MCF 10A (cell line): ENCODE results near the gene SKAP2. TPM values are rescaled to one million over a fixed set of nuclear protein-coding genes. Genes with fewer than 3 reads are reported as not detected.

Experiments used
- BruUV-seq: library from RNA; stranded (reverse); fragments of 400-500 nt; replicated peaks from 2 replicates; lab custom pipeline; 2021; lab: Mats Ljungman, UMichigan
- CTCF ChIA-PET: fragments of 300-600 bp; sonication (Branson Sonifier 250); formaldehyde crosslinking; extraction: SDS; loops from one replicate; lab custom pipeline; 2021; ENCODE audit warnings: antibody characterized with exemption, inconsistent platforms; lab: Yijun Ruan, JAX
- POLR2A ChIA-PET: fragments of 300-600, 350-650 bp; sonication (Branson Sonifier 250); formaldehyde crosslinking; extraction: SDS; loops from one replicate; lab custom pipeline; 2020; ENCODE audit warnings: antibody characterized with exemption, inconsistent platforms; lab: Yijun Ruan, JAX
- DNase-seq: peaks from one replicate; pipeline ENCODE4 v3.0.0-alpha.2; 2018; ENCODE audit not compliant: unreplicated experiment
- H3K27ac Mint-ChIP-seq: one replicate; pipeline ENCODE4 v1.8.0; 2022; ENCODE audit warnings: mild to moderate bottlenecking, low read depth, mixed read lengths; ENCODE audit not compliant: unreplicated experiment
- H3K27me3 Mint-ChIP-seq: one replicate; pipeline ENCODE4 v1.8.0; 2022; ENCODE audit warnings: mixed read lengths; ENCODE audit not compliant: insufficient read depth, unreplicated experiment
- H3K36me3 Mint-ChIP-seq: one replicate; pipeline ENCODE4 v1.8.0; 2022; ENCODE audit warnings: mild to moderate bottlenecking, moderate library complexity, mixed read lengths; ENCODE audit not compliant: insufficient read depth, unreplicated experiment
- H3K4me1 Mint-ChIP-seq: one replicate; pipeline ENCODE4 v1.8.0; 2022; ENCODE audit warnings: mixed read lengths; ENCODE audit not compliant: insufficient read depth, unreplicated experiment
- H3K4me3 Mint-ChIP-seq: one replicate; pipeline ENCODE4 v1.8.0; 2022; ENCODE audit warnings: mild to moderate bottlenecking, moderate library complexity, mixed read lengths; ENCODE audit not compliant: unreplicated experiment
- H3K9me3 Mint-ChIP-seq: one replicate; pipeline ENCODE4 v1.8.0; 2022; ENCODE audit warnings: mixed read lengths; ENCODE audit not compliant: unreplicated experiment
- intact Hi-C: fragments of 100-400 bp; cut with micrococcal nuclease; formaldehyde crosslinking; loops from 2 replicates; pipeline ENCODE4 v1.14.1; 2022
- total RNA-seq: library from RNA; stranded (reverse); gene quantifications from 2 replicates; pipeline ENCODE4 v1.2.3, GENCODE V29; 2022
- TF ChIP-seq, protein P1 (sequence below): fragments of 200-600 bp; IDR thresholded peaks from one replicate; pipeline ENCODE4 v1.8.0; 2022; ENCODE audit warnings: antibody characterized with exemption, mild to moderate bottlenecking; ENCODE audit not compliant: unreplicated experiment

The SKAP2 gene
- total RNA-seq, 1 experiment from 2014 or later = 27.5 TPM

DNA sequence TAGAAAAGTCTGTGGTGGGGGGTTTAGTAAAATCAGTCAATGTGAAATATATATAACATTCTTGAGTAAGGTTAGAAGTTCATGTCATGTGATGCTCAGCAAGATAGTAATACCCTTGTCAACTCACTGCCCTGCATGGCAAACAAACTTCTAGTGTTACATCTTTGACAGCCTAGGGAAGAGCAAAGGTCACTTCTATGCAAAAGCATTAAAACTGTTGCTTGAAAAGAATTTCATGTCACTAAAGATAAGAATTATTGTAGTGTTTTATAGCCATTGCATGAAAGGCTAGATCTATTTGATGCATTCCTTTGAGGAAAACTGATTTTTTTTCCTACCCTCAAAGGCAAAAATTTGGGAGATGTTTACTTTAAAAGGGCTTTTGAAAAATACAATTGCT lies 176.0 kb downstream of the SKAP2 start:
- H3K27ac Mint-ChIP-seq = no peak overlapping the region
- TF ChIP-seq, protein P1, sequence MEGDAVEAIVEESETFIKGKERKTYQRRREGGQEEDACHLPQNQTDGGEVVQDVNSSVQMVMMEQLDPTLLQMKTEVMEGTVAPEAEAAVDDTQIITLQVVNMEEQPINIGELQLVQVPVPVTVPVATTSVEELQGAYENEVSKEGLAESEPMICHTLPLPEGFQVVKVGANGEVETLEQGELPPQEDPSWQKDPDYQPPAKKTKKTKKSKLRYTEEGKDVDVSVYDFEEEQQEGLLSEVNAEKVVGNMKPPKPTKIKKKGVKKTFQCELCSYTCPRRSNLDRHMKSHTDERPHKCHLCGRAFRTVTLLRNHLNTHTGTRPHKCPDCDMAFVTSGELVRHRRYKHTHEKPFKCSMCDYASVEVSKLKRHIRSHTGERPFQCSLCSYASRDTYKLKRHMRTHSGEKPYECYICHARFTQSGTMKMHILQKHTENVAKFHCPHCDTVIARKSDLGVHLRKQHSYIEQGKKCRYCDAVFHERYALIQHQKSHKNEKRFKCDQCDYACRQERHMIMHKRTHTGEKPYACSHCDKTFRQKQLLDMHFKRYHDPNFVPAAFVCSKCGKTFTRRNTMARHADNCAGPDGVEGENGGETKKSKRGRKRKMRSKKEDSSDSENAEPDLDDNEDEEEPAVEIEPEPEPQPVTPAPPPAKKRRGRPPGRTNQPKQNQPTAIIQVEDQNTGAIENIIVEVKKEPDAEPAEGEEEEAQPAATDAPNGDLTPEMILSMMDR = no peak

DNA sequence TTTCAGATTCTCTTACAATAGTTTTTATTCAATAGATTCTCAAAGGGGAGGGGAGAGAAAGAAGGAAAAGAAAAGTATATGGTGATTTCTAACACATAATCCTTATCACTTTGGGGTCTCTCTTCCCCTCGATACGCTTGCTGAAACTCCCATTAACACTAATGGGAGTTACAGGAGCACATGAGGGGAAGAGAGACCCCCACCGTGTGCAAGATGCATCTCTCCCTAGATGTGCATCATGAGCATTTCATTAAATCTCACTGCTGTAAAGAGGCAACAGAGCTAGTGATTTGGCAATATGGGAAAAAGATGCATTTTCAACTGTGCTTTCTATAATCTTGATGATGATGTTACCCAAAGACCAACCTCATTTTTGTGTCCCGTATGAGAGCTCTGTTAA lies 177.4 kb downstream of the SKAP2 start:
- Mint-ChIP-seq H3K36me3 (peaks cover 4% of the 10 kb centered on the region), H3K4me1 (peaks cover 8% of the 10 kb centered on the region), H3K27me3 (no peaks in the 10 kb centered on the region), H3K4me3 (no peak overlapping the region), H3K9me3 (no peaks in the 10 kb centered on the region), H3K27ac (no peak overlapping the region)
- POLR2A ChIA-PET = interaction anchor here (0.7 to 2.1 kb wide), 5 partner anchors 156 to 456 kb away, joined by 3 to 12 read pairs (median 5); partner anchors contain the start of gene HOXA5
- BruUV-seq = no TSS peak
- TF ChIP-seq, protein P1 = no peak
- DNase-seq = no peak
- CTCF ChIA-PET = interaction anchor here (0.6 to 1.6 kb wide), 15 partner anchors 12 to 474 kb away, joined by 3 to 6 read pairs (median 4); no protein-coding TSS in a partner anchor
- intact Hi-C loops = loop anchor here (2.0 kb wide), 2 partner anchors 156 to 168 kb away; no protein-coding TSS in a partner anchor

More for the DNA sequence above, 176.0 kb downstream of the SKAP2 start:
- peaks cover 6% of the 10 kb centered on the region for H3K36me3 Mint-ChIP-seq
- ChIA-PET POLR2A (interaction anchor here (1.7 to 3.9 kb wide), 2 partner anchors 9 to 454 kb away, joined by 5 to 27 read pairs; partner anchors contain the start of gene HOXA5), CTCF (interaction anchor here (0.7 to 2.6 kb wide), 5 partner anchors 7 to 473 kb away, joined by 3 to 7 read pairs (median 3); no protein-coding TSS in a partner anchor)
- H3K4me1 Mint-ChIP-seq = peaks cover 12% of the 10 kb centered on the region
- no peaks in the 10 kb centered on the region for H3K27me3 Mint-ChIP-seq
- H3K4me3 Mint-ChIP-seq = no peak overlapping the region
- H3K9me3 Mint-ChIP-seq = no peaks in the 10 kb centered on the region
- no TSS peak for BruUV-seq
- no peak for DNase-seq
- intact Hi-C loops = no loop called here

DNA sequence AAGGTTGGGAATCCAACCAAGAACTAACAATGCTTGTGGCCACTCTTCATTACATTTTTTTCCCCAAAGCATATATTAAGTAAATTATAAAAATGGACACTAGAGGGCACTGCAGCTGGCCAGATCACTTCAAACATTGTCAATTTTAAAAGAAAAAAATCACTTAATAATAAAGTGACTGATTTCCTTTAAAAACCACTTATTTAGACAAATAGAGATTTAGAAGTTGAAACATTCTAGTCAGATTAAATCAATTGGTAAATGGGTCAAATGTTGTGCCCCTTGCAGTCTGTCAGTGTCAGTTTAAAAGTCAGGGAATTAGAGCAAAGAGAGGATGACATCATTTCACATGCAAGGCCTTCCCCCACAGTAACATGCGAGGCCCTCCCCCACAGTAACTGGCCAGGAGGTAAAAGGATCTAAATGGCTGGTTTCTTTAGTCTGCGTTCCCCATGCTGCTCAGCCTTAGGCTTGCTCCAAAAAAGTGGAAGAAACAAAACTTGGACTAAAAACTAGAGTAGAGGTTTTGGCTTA lies 177.9 kb downstream of the SKAP2 start:
- no peaks in the 10 kb centered on the region for H3K9me3 Mint-ChIP-seq
- DNase-seq = peak; percentile 51
- H3K27ac Mint-ChIP-seq = no peak overlapping the region
- no peaks in the 10 kb centered on the region for H3K27me3 Mint-ChIP-seq
- H3K4me1 Mint-ChIP-seq = peaks cover 3% of the 10 kb centered on the region
- H3K4me3 Mint-ChIP-seq = no peak overlapping the region
- no TSS peak for BruUV-seq
- H3K36me3 Mint-ChIP-seq = no peaks in the 10 kb centered on the region
- POLR2A ChIA-PET = interaction anchor here (1.2 to 2.1 kb wide), 3 partner anchors 168 to 457 kb away, joined by 3 to 12 read pairs (median 10); partner anchors contain the start of gene HOXA5
- TF ChIP-seq, protein P1 = peak; percentile 59
- intact Hi-C loops = loop anchor here (1.0 to 2.0 kb wide), 4 partner anchors 156 to 457 kb away; partner anchors contain the start of gene HOXA5
- CTCF ChIA-PET = interaction anchor here (0.6 to 1.6 kb wide), 14 partner anchors 12 to 405 kb away, joined by 3 to 6 read pairs (median 4); no protein-coding TSS in a partner anchor

DNA sequence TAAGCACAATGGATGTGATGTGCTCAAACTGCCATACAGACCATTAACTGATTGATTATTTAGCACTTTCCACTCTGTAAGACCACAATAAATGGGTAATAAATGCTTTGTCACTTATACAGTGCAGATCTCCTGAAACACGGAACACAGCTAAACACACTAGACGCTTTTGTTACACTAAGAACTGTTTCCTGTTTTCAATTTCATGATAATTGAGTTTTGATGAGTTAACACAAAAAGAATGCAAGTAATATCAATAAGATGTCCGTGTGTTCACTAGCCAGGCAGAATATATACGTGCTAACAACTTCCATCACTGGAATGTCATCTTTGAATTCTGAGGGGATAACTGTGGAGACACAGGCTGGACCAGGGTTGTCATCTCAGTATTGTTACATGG lies 178.8 kb downstream of the SKAP2 start:
- no peaks in the 10 kb centered on the region for H3K9me3 Mint-ChIP-seq
- H3K36me3 Mint-ChIP-seq = no peaks in the 10 kb centered on the region
- no peak overlapping the region for H3K4me3 Mint-ChIP-seq
- no peak for DNase-seq
- no TSS peak for BruUV-seq
- TF ChIP-seq, protein P1 = no peak
- ChIA-PET POLR2A (no interaction called here), CTCF (no interaction called here)
- H3K27me3 Mint-ChIP-seq = no peaks in the 10 kb centered on the region
- intact Hi-C loops = loop anchor here (1.0 to 2.0 kb wide), 4 partner anchors 157 to 458 kb away; partner anchors contain the start of gene HOXA5
- no peaks in the 10 kb centered on the region for H3K4me1 Mint-ChIP-seq
- H3K27ac Mint-ChIP-seq = no peak overlapping the region
